GM08714 (cell line): ENCODE measurements around the gene RCAN3.
"Not testable (repeated sequence)": the region's sequence is repeated elsewhere in the genome, so short reads cannot be mapped to it uniquely, and the experiment has no call there.

ENCODE experiments used
- H3K4me3 ChIP-seq: fragments of 200-500 bp; sonication (Bioruptor generic); 2 replicates; pipeline ENCODE4 v1.5.1; 2014; ENCODE audit warnings: mild to moderate bottlenecking, low read length, inconsistent platforms
- ZNF274 ChIP-seq: IDR thresholded peaks from 2 replicates; pipeline ENCODE4 v1.6.1; 2012; ENCODE audit warnings: mild to moderate bottlenecking, low read depth, low read length

The RCAN3 gene

DNA sequence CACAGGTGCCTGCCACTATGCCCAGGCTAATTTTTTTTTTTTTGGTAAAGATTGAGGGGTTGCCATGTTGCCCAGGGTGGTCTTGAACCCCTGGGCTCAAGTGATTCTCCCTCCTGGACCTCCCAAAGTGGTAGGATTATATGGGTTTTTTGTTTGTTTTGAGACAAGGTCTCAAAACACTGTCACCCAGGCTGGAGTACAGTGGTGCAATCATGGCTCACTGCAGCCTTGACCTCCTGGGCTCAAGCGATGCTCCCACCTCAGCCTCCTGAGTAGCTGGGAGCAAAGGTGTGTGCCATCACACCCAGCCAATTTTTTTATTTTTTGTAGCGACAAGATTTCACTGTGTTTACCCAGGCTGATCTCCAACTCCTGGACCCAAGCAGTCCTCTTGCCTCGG lies 8.9 kb upstream of the RCAN3 start:
- H3K4me3 ChIP-seq = no peak overlapping the region
- TF ChIP-seq ZNF274 = no peak

DNA sequence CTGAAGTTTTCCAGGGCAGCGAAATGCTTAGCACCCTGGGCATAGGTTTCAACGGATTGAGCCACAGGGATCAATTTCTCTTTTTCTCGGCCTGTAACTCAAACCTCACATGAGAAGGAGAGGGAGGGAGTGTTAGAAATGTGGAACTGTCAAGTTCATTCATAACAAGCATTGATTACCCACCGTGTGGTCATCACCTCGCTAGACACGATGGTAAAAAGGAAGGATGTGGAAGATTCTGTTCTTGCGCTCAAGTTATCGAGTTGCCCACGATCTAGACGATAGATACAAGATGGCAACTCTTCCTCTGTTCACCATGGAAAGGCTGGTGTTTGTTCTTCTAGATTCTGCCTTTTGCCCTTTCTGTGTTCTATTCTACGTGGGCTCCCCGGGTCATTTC lies 4.0 kb upstream of the RCAN3 start:
- no peak overlapping the region for H3K4me3 ChIP-seq
- TF ChIP-seq ZNF274 = no peak

DNA sequence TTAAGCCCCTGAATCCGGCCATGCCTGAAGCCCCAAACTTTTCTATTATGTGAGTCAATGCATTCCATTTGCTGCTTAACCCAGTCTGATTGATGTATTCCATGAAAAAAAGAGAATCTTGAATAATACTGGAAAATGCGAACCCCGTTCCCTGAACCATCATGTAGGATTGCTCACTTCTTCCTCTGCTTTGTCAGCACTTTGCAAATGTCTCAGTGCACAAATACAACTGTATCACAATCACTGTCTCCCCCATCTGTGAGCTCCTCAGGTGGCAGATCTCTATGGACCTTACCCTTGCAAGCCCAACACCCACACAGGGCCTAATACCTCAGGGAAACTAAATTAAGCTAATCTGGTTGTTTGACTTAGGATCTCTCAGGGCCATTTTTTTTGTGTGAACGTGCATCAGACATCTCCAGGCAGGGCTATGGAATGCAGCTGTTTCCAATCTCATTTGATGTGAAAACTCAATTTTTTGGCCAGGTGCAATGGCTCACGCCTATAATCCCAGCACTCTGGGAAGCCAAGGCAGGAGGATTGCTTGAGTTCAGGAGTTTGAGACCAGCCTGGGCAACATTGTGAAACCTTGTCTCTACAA lies 2.1 kb upstream of the RCAN3 start:
- no peak for TF ChIP-seq ZNF274

DNA sequence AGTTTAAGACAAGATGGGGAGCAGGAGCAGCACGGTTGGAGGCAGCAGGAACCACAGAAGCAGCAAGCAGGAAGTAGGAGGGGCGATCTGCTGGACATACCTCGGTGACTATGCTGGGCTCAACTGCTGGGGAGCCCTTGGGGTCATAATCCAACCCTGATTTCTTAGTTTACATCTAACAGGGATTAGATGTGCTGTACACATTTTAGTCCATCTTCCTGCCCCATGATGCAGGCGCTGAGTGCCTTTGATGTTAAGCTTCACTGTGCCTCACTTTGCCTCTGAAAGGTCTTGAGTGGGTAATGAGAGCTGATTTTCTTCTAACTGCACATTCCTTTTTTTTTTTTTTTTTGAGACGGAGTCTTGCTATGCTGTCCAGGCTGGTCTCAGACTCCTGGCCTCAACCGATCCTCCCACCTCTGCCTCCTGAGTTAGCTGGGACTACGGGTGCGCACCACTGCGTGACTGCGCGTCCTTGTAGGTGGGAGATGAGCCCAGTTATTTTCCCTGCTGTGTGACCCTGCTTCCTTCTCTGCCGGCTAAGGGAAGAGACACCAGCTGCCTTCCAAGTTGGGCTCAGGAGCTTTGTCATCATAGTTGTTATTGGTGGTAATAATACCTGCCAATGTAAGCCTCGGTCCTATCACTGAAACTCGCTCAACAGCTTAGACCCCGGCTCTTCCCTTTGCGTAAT lies 1.1 kb upstream of the RCAN3 start:
- no peak overlapping the region; the same call in 1 of the 2 replicates for H3K4me3 ChIP-seq
- TF ChIP-seq ZNF274 = no peak

More for the DNA sequence above, 2.1 kb upstream of the RCAN3 start:
- no peak overlapping the region for H3K4me3 ChIP-seq

DNA sequence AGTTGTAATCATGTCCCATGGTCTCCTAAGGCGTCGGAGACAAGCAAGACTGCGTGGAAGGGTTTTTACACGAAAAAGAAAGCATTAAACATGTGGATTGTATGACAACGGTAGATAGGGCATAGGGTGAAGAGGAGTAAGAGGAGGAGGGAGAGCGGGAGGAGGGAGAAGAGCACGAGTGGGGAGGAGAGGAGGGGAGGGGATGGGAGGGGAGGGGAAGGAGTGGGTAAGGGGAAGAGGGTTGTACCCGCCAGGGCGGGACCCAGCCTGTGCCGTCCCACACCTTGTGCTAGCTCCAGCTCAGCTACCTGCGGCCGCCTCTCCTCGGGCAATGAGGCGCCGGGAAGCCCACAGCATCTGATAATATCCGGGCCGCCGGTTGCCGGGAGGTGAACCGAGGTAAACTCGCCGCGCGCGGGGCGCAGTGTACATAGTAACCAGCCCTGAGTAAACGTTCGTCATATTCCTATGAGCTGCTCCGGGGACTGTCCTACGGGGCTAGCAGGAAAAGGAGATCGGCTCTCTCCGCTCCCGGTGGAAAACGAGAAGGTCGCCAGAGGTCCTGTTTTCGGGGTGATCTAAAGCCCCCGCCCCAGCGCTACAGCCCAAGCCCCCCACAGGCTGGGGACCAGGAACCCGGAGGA lies 449 bp upstream of the RCAN3 start:
- no peak for TF ChIP-seq ZNF274
- peak overlapping the region; percentile 58 for H3K4me3 ChIP-seq

DNA sequence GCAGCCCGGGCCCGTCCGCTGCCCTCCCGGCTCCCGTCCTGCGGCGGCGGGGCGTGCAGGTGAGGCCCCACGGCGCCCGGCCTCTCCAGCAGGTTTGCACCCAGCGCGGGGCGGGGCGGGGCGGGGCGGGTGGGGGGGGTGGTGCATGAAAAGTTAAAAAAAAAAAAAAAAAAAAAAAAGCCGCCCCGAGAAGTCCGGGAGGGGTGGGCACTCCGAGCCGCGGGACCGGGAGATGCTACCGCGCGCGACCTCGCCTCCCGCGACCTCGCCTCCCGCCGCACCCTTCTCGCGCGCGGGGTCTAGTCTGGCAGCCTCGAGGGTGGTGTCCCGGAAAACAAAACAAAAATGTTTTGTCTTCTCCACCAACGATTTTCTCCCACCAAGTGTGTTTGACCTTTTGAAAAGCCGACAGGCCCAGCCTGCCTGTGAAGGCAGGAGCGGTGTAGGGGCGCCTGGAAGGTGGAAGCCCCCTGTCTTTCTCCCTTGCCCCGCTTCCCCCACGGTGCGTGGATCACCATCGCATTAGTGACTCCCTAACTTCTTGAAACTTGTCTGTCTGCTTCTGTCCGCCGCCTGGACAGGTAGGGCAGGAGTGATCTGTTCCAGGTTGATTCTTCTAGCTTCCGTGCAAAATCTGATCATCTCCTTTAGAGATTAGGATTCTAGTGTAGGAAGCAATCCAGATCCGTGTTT lies 569 bp downstream of the RCAN3 start:
- H3K4me3 ChIP-seq = peak overlapping the region; percentile 43; the same call in 1 of the 2 replicates
- no peak for TF ChIP-seq ZNF274

DNA sequence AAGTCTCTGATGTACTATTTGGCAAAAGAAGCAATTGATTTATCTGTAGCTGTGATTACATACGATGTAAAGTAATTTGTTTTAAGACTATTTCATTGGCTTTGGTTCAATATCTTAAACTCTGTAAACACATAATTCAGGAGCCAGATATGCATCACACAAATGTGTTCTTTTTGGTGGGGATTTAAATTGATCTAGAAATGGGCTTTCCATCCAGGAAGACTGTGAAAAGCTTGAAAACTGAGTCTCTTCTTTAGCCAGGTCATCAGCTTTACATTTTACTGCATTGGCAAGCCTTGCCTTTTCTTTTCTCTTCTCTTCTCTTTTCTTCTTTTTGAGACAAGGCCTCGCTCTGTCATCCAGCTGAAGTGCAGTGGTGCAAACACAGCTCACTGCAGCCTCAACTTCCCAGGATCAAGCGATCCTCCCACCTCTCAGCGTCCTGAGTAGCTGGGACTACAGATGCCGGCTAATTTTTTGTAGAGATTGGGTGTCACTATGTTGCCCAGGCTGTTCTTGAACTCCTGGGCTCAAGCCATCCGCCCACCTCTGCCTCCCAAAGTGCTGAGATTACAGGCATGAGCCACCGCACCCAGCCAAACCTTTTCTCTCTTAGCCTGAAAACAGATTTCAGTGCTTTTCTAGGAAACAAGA lies 1.4 kb downstream of the RCAN3 start:
- no peak for TF ChIP-seq ZNF274
- no peak overlapping the region for H3K4me3 ChIP-seq

DNA sequence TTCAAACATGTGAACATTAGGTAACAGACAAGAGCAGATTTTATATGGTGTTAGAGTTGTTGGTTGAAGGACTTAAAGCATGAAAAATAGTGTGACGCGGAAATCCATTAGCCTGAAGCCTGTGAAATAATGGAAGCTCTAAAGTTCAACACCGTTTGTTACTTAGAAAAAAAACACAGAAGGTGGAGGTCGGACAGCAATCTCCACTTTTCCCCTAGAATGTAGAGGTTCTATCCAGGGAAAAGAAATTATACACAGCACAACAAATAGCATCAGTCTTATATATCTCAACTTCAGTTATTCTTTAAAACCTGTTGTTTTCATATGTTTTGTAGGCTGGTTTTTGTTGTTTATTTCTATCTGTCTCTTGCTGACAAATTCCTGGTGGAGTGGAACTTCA lies 1.9 kb downstream of the RCAN3 start:
- no peak overlapping the region for H3K4me3 ChIP-seq
- no peak for TF ChIP-seq ZNF274

DNA sequence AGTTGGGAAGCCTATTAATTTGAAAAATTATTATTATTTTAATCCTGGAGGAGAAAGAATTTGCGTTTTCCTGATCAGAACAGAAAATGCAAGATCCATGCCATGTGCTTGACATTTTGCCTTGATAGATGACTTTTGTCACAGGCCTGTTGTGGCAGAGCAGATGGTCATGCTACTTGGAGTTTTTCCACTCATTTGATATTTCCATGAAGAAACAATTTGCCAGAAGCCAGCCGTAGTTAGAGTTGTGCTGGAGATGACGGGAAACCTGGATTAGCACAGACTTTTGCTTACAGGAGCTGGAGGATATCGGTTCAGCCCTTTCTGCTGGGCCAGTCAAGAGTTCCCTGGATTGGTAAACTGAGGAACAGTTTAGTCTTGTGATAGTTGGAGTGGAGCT lies 3.2 kb downstream of the RCAN3 start:
- no peak for TF ChIP-seq ZNF274
- H3K4me3 ChIP-seq = no peak overlapping the region

DNA sequence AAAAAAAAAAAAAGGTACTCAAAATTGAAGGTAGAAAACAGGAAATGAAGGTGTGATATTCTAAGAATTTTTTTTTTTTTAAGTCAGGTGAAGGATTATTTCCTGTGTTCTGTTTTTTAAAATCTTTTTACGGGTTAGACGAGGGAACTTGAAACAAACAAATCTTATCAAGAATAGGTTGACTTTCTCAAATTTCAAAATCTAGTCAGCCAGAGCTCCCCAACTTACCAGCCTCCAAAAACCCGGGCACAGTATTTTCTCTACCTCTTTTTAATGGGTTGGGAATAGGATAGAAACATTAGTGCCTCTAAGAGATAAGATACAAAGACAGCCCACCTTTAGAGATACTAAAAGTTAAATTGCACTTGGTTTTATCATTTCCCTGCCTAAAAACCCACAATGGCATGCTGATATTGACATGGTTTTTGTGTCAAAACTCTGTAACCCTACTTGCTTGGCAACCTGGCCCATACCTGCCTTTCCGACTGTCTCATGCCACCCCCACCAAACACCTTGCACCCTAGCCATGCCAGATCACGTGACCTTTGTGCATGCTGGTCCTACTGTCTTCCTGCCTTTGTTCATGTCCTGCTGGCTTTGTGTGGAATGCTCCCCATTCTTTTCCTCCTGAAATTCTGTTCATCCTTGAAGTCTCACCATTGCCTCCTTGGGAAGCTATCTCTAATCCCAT lies 4.2 kb downstream of the RCAN3 start:
- no peak for TF ChIP-seq ZNF274
- H3K4me3 ChIP-seq = no peak overlapping the region

DNA sequence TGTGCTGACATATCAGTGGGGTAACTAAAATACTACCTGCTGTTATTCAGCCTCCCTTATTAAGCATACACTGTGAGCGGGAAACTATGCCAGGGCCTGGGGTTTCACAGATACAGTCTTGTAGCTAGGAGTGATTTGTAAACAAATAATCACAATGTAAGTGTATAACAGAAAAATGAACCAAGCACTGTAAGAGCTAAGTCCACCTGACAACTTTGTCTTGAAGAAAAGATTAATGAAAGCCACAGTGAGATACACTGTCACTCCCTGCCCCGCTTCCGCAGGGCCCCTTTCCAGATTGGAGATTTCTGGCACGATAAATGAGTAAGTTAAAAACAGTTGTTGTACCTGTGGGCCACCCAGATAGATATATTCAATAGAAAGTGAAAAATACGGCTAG lies 4.8 kb downstream of the RCAN3 start:
- TF ChIP-seq ZNF274 = no peak
- no peak overlapping the region for H3K4me3 ChIP-seq

DNA sequence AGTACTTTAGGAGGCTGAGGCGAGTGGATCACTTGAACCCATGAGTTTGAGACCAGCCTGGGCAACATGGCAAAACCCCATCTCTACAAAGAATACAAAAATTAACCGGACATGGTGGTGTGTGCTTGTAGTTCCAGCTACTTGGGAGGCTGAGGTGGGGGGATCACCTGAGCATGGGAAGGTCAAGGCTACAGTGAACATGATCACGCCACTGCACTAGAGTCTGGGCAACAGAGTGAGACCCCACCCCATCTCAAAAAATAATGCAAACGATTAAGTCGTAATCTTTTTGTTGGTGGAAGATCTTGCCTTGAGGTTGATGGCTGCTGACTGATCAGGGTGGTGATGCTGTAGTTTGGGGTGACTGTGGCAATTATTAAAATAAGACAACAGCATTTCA lies 6.3 kb downstream of the RCAN3 start:
- H3K4me3 ChIP-seq = no peak overlapping the region
- no peak for TF ChIP-seq ZNF274

DNA sequence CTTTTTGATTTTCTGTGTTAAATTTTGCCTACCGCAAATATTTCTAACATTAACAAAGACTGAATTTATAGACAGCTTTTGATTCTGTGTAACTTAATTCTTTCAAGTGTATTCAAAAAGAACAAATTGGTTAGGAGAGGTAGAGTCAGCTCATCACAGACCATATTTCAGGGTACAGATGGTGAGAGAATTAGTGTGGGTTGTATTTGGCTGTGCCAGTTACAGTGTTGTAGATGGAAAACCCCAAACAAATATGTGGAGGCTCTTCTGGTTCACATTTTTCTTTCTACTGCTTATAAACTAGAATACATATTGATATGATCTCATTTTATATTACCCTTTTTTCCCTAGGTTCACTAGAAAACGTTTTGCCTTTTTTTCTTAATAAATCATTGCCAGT lies 11.1 kb downstream of the RCAN3 start:
- TF ChIP-seq ZNF274 = no peak
- H3K4me3 ChIP-seq = no peak overlapping the region

DNA sequence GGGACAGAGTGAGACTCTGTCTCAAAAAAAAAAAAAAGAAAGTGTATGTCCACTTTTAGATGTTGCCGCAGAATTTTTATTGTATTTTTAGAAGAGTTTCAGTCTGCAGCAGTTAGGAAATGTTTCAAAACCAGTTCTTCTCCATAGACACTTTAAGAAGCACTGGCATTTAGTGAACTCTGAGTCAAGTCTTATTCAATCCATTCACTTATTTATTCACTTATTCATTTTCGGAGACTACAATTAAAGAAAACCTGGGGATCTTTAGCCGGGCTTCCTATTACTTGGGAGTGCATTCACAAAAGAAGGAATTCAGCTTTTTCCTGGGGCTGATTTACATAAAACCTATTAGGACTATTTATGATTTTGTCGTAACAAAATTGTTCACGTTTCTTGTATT lies 12.3 kb downstream of the RCAN3 start:
- H3K4me3 ChIP-seq = no peak overlapping the region

DNA sequence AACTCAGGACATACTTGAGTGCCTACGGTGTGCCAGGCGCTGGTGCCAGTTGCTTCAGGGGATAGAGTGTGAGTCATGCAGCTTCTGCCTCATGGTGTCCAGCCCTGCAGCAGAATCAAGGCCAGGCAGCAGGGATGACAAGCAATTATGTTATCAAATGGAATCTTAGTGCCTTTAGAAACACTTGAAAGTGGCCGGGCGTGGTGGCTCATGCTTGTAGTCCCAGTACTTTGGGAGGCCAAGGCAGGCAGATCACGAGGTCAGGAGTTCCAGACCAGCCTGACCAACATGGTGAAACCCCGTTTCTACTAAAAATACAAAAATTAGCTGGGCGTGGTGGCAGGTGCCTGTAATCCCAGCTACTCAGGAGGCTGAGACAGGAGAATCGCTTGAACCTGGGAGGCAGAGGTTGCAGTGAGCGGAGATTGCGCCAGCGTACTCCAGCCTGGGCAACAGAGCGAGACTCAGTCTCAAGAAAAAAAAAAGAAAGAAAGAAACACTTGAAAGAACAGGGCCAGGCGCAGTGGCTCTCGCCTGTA lies 13.1 kb downstream of the RCAN3 start:
- not testable (repeated sequence) for H3K4me3 ChIP-seq

More for the DNA sequence above, 12.3 kb downstream of the RCAN3 start:
- no peak for TF ChIP-seq ZNF274
